Thyroid gland (tissue), 4 donors: ENCODE measurements around the gene MAPRE3.

Experiments used
- POLR2A ChIP-seq, 2 donors: fragments of 450-650 bp; IDR thresholded peaks; one replicate each; pipeline ENCODE4 v1.6.1; 2017; ENCODE audit warnings: antibody characterized with exemption in 2 of 2, mild to moderate bottlenecking in 2 of 2, moderate library complexity in 1 of 2
- TF ChIP-seq, protein P1 (sequence below), 6 experiments: fragments of 200-600 bp in 3 of 6; fragments of 450-650 bp in 3 of 6; sonication (generic) in 3 of 6; IDR thresholded peaks; one replicate each; pipeline ENCODE4 v1.5.1; 2016 to 2019; ENCODE audit warnings: antibody characterized with exemption in 6 of 6, mild to moderate bottlenecking in 2 of 6, inconsistent platforms in 1 of 6, moderate library complexity in 1 of 6

DNA sequence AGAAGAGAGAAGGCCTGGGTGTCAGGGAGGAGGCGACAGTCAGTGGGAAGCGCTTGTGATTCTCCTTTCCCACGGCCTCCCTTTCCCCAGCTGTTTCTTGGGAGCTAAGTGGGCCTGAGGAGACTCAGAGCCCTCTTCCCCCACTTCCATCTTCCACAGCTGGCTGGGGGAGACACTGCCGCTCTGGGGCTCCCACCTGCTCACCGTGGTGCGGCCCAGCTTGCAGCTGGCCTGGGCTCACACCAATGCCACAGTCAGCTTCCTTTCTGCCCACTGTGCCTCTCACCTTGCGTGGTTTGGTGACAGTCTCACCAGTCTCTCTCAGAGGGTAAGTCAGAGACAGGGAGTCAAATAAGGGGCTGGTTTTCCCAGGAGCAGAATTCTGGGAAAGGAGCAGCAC is 69.4 kb downstream of the MAPRE3 start:
- TF ChIP-seq, protein P1, sequence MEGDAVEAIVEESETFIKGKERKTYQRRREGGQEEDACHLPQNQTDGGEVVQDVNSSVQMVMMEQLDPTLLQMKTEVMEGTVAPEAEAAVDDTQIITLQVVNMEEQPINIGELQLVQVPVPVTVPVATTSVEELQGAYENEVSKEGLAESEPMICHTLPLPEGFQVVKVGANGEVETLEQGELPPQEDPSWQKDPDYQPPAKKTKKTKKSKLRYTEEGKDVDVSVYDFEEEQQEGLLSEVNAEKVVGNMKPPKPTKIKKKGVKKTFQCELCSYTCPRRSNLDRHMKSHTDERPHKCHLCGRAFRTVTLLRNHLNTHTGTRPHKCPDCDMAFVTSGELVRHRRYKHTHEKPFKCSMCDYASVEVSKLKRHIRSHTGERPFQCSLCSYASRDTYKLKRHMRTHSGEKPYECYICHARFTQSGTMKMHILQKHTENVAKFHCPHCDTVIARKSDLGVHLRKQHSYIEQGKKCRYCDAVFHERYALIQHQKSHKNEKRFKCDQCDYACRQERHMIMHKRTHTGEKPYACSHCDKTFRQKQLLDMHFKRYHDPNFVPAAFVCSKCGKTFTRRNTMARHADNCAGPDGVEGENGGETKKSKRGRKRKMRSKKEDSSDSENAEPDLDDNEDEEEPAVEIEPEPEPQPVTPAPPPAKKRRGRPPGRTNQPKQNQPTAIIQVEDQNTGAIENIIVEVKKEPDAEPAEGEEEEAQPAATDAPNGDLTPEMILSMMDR (IDR thresholded peaks at IDR 0.05) = no peak
- no peak for TF ChIP-seq POLR2A (IDR thresholded peaks at IDR 0.05)
